ENCODE measurements around the gene C17orf114.

Gene C17orf114

DNA sequence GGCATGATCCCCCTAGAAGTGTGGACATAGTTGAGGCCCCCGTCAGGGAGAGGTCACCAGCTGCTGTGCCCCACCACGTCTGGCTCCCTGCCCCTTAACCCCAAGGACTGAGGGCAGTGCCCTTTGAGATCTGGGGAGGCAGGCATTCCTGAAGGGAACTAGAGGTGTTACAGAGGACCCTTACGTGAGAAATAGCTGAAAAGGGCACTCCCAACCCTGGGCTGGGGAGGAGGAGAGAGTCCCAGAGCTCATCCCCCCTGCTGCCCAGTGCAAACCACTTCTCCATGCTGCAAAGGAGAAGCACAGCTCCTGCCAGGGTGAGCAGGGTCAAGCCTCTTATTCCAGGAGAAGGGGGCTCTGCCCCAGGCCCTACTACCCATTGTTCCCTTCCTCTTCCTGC lies 20.7 kb upstream of the C17orf114 start:
- no peak for DNase-seq

DNA sequence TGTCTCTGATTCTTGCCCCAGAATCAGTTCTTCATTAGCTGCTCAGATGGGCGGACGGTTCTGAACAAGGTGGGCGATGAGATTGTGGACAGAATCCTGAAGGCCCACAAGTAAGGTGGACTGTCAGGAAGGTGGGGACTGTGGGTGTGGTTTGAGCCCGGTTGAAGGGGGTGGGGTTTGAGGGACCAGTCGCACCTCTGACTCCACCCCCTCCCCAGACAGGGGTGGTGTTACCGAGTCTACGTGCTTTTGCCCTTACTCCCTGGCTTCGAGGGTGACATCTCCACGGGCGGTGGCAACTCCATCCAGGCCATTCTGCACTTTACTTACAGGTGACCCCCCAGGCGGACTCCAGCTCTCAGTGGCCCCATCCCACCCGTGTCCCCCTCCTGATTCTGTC lies 16.1 kb upstream of the C17orf114 start:
- no peak for DNase-seq

DNA sequence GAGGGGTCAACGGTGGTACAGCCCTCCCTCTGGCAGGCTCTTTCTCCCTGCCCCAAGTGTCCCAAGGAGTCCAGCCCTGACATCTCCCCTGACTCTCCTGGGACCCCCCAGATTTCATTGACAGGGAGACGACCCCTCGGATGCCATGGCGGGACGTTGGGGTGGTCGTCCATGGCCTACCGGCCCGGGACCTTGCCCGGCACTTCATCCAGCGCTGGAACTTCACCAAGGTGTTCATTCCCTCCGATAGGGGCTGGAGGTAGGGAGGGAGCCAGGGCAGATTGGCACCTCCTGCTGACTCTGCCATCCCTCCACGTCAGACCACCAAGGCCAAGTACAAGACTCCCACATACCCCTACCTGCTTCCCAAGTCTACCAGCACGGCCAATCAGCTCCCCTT lies 14.7 kb upstream of the C17orf114 start:
- no peak for DNase-seq

DNA sequence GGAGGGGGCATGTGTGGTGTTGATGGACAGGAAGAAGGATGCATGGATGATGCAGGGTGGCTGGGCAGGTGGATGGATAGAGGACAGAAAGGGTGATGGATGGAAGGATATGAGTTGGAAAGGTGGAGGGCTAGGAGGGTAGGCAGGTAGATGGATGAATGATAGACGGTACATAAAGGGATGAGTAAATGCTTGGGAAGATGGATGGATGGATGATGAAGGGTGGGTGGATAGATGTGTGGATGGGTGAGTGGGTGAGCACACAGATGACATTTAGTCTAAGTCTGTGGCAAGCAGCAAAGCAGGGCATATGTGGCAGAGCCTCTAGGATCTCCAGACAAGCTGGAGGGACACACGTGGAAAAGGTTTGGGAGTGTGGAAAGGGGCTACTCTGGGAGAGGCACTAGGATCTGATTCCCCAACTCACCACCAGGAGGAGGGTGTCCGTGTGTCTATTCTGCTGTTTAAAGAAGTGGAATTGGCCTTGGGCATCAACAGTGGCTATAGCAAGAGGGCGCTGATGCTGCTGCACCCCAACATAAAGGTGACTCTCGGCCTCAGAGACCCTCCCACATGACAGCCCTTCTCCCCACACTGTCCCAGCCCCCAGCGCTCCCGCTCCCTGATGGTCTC lies 13.0 kb upstream of the C17orf114 start:
- no peak for DNase-seq

DNA sequence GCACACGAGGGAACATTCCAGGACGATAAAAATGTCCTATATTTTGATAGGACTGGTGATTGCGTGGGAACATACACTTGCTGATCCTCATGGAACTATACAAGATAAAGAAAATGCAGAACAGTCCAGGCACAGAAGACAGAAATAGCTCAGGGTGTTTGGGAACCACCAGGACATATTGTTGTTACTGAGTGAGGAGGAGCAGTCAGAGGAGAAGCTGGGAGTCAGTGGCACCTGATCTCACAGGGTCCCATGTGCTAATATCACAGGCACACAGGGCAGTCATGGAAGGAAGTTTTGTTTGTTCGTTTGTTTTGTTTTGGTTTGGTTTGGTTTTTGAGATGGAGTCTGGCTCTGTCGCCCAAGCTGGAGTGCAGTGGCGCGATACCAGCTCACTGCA lies 10.6 kb upstream of the C17orf114 start:
- no peak for DNase-seq

DNA sequence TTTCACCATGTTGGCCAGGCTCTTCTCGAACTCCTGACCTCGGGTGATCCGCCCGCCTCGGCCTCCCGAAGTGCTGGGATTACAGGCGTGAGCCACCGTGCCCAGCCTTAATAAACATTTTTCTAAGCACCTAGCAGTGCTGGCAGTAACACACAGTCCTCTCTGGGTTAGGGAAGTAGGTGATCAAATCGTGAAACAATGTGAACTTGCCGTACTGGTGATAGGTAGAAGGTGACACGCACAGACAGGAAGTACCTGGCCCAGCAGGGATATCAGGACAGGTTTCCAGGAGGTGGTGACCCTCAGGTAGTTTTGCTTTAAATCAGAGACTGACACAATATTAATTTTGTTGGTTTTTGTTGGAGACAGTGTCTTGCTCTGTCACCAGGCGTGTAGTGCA lies 9.3 kb upstream of the C17orf114 start:
- no peak for DNase-seq

DNA sequence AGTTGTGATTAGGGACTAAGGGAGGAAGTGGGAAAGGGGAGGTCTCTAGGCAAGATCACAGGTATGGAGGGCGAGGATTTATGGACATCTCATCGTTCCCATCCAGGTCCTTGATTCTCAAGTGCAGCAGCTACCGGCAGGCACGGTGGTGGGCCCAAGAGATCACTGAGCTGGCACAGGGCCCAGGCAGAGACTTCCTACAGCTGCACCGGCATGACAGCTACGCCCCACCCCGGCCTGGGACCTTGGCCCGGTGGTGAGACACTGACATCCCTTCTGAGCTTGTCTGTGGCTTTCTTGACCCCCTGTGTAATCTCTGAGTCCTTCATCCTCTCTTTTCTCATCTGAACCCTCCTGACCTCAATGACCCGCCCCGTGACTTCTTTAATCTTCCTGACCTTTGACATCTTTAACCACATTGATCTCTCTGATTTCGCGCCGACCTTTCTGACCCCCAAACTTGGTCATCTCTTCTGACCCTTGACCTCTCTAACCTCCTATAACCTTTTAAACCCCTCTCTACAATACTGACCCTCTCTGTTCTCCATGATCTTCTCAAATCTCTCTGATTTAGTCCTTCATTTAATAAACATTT lies 8.7 kb upstream of the C17orf114 start:
- no peak for DNase-seq

DNA sequence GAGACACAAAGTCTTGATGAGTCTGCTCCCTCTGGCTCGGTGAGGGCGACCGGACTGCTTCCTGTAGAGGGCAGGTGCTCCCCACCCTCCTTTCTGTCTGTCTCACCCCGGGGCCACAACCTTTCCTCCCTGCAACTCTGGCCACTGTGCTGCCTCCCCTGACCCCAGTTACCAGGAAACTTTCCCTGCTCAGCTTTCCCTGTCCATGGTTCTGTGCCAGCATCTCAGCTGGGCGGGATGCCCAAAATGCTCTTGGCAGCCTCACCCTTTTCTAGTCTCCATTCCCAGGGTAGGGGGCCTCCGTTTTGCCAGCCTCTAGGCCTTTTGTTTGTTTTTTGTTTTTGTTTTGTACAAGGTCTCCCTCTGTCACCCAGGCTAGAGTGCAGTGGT lies 6.2 kb upstream of the C17orf114 start:
- no peak for DNase-seq

DNA sequence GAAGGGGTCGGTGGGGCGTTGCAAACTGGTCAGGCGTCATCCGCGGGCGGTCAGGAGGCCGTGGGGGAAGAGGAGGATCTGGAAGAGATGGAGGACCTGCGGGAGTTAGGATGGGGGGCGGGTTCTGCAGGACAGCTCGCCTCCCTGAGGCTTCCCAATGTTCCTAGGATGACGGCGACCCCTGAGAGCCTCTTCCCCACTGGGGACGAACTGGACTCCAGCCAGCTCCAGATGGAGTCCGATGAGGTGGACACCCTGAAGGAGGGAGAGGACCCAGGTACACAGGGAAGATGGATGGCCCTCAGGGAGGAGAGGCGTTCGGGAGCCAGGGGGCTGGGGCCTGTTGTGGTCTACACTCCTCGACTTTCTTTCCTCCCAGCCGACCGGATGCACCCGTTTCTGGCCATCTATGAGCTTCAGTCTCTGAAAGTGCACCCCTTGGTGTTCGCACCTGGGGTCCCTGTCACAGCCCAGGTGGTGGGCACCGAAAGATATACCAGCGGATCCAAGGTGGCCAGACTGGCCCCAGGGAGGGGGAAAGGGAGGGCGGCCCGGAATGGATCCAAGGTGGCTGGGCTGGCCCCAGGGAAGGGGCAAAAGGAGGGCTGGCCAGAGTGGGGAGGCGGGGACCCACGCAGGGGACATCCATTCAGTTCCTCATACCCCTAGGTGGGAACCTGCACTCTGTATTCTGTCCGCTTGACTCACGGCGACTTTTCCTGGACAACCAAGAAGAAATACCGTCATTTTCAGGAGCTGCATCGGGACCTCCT lies 5.7 kb upstream of the C17orf114 start:
- DNase-seq = no peak

DNA sequence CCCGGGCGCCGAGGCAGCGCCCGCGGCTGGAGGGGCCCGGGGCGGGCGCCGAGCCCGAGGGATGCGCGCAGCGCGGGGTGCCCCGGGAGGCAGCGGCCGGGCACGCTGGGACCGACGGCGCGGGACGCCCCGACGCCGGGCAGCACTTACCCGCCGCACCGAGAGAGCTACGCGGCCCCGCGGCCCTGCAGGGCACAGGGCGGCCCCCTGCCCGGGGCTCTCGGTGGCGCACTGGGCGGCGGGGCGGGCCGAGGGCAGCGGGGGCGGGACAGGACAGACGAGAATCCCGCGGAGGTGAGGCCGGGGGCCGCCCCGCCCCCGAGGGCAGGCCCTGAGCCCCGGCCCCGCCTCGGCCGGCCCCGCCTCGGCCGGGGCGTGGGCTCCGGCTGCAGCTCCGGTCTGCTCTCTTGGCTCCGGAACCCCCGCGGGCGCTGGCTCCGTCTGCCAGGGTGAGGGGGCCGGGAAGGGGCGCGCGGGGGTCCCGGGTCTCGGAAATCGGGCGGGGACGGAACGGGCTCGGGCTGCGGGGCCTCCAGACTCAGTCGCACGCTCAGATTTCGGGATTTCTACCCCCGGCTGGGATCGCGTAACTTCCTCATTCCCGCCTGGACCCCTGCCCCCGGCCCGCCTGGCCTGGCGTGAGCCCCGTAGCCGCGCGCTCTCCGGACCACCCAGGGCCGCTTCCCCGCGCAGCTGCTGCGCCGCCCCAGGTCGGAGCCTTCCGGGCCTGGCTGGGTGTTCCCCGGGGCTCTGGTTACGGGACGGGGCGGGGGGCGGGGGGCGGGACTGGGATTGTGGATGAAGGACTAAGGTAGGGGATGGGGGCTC lies 4.9 kb upstream of the C17orf114 start, which contains the start of gene PLD2:
TSS of gene PLD2 (plus strand) at position 376 of the 828 bp plus-strand sequence. CDS start 621 bp downstream, outside the sequence.
- DNase-seq = peak; percentile 76

DNA sequence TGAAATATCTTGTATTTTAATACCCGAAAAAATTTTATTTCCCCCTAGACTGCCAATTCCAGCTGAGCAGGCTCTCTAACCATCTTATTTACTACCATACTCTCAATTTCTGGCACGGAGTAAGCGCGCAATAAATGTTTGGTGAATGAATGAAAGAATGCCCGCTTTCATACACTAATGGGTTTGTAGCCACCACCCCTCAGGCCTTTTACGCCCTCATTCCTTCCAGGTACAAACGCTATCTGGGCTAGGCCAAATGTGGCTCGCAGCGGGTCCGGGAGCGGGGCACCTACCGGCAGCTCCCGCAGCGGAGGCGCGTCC lies 4.3 kb upstream of the C17orf114 start:
- DNase-seq = peak; percentile 36

DNA sequence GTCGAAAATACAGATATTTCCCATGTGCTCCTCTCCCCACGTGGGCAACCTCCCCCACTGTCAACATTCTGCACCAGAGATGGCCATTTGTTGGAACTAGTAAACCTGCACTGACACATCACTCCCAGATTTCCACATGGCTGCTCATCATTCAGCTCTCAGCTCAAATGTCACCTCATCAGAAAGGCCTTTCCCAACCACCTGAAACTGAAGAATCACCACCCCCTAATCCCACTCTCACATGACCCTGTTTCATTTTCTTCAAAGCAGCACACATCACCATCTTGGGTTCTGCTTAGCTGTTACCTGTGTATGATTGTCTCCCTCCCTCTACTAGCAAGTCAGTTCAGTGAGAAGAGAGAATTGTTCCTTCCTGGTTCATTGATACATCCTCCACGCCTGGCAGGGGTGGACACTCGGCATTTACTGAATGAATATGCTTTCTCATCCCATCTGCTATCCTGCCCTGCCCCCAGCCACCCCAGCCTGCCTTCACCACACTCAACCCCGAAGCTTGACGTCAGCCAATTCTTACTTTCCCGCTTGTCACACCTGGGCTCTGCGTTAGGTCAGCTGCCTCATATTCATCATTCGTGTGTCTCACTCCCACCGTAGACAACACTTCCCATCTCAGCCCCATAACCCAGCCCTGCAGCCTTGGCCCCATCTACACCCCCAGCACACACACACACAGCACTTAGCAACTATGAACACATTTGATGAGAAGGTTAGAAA lies 1.5 kb downstream of the C17orf114 start:
- peak; percentile 94 for DNase-seq

DNA sequence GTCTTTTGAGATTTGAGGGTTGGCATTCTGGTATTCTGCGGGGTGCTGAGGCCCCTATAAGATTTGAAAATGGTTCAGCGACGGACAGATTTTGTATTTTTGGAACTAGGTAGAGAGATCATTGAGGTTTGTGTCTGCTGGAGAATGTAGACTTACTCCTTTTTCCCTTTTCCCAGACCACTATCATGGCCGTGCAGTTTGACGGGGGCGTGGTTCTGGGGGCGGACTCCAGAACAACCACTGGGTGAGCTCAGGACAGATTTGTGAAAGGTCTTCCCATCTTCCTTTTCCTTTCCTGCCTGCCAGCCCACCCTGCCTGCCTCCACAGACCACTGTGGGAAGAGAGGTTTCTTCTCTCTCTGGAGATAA lies 5.6 kb downstream of the C17orf114 start:
- DNase-seq = peak; percentile 32

DNA sequence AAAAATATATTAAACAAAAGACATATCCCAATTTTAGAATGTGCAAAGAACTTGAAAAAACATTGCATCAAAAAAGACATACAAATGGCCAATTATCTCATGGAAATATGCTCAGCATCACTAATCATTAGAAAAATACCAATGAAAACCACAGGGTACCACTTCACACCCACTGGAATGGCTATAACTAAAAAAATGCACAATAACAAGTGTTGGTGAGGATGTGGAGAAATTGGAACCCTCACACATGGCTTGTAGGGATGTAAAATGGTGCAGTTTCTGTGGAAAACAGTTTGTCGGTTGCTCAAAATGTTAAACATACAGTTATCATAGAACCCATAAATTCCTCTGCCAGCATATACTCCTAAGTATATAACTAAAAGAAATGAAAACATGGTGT lies 7.0 kb downstream of the C17orf114 start:
- no peak for DNase-seq

DNA sequence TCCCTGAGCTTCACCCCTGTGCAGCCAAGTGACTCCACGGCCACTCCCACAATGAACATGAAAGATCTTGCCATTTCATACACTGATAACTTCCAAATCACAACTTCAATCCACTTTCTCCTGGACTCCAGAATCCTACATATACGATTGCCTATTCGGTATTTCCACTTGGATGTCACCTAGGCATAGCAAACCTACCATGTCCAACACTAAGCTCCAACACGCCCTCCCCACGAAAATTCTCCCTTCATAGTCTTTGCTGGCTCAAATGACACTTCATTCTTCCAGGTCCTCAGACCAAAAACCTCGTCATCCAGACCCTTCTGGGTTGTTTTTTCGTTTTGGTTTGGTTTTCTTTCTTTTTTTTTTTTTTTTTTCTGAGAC lies 11.4 kb downstream of the C17orf114 start:
- no peak for DNase-seq

DNA sequence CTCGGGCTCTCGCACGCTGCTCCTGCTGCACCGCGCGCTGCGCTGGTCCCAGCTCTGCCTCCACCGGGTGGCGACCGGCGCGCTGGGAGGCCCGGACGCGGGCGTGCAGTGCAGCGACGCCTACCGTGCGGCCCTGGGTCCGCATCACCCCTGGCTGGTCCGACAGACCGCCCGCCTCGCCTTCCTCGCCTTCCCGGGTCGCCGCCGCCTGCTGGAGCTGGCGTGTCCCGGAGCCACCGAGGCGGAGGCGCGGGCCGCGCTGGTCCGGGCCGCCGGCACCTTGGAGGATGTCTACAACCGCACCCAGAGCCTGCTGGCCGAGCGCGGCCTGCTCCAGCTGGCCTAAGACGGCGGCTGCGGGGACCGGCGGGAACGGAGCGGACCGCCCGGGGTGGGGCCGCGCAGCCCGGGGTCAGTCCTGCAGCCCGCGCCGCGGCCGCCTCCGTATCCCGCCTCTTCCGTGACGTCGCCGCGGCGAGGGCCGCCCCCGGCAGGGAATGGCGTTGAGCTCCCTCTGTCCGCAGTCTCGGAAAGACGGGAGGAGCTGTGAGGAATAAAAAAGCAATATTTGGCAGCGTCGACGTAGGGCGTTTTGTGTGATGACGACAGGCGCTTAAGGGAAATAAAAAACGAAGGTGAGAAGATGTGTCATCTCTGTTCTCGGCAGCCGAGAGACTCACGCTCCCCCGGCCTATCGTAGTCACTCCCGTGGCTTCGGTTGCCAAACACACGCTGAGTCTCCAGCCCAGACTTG lies 12.0 kb downstream of the C17orf114 start:
- peak; percentile 80 for DNase-seq

DNA sequence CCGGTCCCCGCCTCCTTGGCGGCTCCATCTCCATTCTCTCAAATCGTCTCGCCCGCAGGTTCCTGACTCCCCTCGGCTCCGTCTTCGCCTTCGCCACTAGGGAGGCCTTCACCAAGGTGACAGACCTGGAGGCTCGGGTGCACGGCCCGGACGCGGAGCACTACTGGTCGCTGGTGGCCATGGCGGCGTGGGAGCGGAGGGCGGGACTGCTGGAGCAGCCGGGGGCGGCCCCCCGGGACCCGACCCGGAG lies 12.5 kb downstream of the C17orf114 start:
- DNase-seq = no peak

DNA sequence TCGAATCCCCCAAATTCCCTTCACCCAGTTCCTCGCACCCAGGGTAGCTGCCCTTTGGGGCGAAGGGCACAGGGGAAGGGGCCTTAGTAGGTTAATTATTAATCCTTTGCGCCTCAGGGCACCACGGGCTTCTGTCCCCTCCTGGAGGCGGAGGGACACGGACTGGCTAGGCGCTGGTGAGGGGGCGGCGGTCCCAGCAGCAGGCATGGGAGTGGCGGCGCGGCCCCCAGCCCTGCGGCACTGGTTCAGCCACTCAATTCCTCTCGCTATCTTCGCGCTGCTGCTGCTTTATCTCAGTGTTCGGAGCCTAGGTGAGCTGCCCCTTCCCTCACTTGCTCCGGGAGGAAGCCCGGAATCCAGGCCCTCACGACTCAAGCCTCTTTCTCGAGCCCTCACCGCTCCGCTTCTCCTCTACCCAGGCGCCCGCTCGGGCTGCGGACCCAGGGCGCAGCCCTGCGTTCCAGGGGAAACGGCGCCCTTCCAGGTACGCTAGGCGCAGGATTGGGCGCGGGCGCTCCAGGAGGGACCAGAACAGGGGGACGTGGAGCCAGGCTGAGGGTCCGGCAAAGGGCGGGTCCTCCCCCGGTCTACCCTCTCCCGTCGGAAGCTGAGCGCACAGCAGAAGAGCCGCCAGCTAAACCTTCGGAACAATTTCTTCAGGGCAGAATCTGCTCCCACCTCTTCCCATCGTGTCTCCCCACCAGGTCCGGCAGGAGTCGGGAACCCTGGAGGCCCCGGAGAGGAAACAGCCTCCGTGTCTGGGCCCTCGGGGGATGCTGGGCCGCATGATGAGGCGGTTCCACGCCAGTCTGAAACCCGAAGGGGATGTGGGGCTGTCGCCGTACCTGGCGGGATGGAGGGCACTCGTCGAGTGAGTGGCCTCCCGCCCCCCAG lies 13.1 kb downstream of the C17orf114 start, which contains the start of gene GLTPD2:
TSS of gene GLTPD2 (plus strand) at position 158 of the 894 bp plus-strand sequence. CDS start at position 206, 48 bp downstream.
- DNase-seq = no peak

DNA sequence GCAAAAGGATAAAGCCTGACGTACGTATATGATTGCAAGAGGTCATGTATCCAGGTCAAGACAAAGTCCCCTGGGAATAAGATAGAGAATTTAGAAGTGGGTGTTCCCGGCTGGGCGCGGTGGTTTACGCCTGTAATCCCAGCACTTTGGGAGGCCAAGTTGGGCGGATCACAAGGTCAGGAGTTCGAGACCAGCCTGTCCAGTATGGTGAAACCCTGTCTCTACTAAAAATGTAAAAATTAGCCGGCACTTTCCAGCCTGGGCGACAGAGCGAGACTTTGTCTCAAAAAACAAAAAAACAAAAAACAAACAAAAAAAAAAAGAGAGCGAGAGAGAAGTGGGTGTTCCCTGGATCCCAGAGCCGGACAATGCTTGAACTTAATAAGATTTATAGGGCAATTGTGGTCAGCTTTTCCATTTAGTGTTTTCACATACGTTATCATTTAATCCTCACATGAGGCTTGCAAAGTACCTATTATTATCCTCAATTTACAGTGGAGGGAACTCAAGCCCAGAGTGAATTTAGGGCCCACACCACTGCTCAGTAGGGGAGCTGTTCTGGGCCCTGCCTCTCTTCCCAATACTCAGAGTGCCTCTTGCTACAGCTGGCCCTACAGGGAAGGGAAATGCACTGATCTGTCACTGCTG lies 13.8 kb downstream of the C17orf114 start:
- DNase-seq = no peak

DNA sequence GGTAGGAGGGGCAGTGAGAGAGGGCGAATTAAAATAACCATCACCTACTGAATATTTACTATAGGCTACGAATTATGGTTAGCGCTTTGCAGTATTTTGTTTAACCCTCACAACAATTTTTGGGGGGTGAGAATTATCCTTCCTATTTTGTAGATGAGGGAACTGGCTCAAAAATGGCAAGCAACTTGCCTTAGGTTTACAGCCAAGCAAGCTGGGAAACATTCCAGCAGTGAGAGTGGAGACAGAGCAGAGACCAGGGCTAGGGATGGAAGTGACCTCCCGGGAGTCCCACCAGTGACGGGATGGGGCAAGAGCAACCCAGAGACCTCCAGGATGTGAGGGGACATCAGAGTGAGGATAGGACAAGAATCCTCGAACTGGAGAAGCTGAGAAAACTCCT lies 15.6 kb downstream of the C17orf114 start:
- no peak for DNase-seq

DNA sequence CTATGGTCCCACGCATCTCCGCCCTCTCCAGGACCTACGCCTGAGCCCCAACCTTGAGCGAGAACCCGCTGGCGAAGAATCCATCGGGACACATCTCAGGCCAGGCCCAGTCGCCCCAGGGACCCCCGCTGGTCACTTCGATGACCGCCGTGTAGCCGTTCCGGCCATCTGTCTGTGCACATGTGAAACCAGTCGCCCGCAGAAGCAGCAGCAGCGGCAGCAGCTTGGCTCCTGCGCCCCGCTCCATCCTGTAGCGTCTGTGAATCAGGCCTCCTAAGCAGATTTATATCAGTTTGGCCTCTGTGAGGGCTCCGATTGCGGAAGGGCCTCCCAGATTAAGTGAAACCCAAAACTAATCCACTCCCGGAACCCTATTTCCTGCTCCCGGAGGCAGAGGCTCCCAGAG lies 16.0 kb downstream of the C17orf114 start, which contains the start of gene VMO1:
TSS of gene VMO1 (minus strand) at position 259 of the 406 bp plus-strand sequence. CDS start at position 247, 12 bp downstream.
- DNase-seq = no peak
